Kidney (tissue), 14 donors: ENCODE measurements around the gene EFHD1. TPM values are rescaled to one million over a fixed set of nuclear protein-coding genes. Genes with fewer than 3 reads are reported as not detected.

ENCODE experiments used
- DNase-seq, 5 donors: peaks; one replicate each; pipeline ENCODE4 v3.0.0-alpha.2; 2013 to 2020
- FAIRE-seq: peaks from 2 replicates; lab custom pipeline; 2012; peaks lifted over from hg19 to GRCh38; lab: Jason Lieb, UNC
- H3K27ac ChIP-seq, 2 donors: one replicate each; pipeline ENCODE4 v1.7.0; 2013; ENCODE audit warnings: low read depth in 2 of 2, low read length in 2 of 2, inconsistent platforms in 1 of 2
- H3K27me3 ChIP-seq: one replicate; pipeline ENCODE4 v1.7.1; 2013; ENCODE audit warnings: low read length, inconsistent platforms; ENCODE audit not compliant: control insufficient read depth, insufficient read depth
- H3K36me3 ChIP-seq, 3 donors: one replicate each; pipeline versions ENCODE4 v1.7.0 to v1.7.1; 2013; ENCODE audit warnings: low read length in 3 of 3, control low read depth in 1 of 3, inconsistent platforms in 1 of 3; ENCODE audit not compliant: insufficient read depth in 3 of 3, control insufficient read depth in 2 of 3
- H3K4me1 ChIP-seq, 3 donors: one replicate each; pipeline versions ENCODE4 v1.7.0 to v1.7.1; 2013; ENCODE audit warnings: low read length in 3 of 3, inconsistent platforms in 1 of 3, low read depth in 1 of 3; ENCODE audit not compliant: control insufficient read depth in 2 of 3, insufficient read depth in 2 of 3
- H3K4me3 ChIP-seq, 3 donors: one replicate each; pipeline versions ENCODE4 v1.7.0 to v1.8.1; 2013; ENCODE audit warnings: low read length in 3 of 3, control low read depth in 1 of 3, inconsistent platforms in 1 of 3
- H3K9ac ChIP-seq, 3 donors: one replicate each; pipeline versions ENCODE4 v1.7.0 to v1.7.1; 2013; ENCODE audit warnings: low read length in 3 of 3, control low read depth in 1 of 3, inconsistent platforms in 1 of 3
- H3K9me3 ChIP-seq, 3 donors: one replicate each; pipeline versions ENCODE4 v1.7.0 to v1.7.1; 2013; ENCODE audit warnings: low read length in 3 of 3, control low read depth in 1 of 3, inconsistent platforms in 1 of 3; ENCODE audit not compliant: control insufficient read depth in 2 of 3, insufficient read depth in 1 of 3
- intact Hi-C: fragments of 100-400 bp; cut with DNase I; formaldehyde crosslinking; loops from one replicate; pipeline ENCODE4 v1.11.1; 2022
- polyA plus RNA-seq: library from polyadenylated mRNA; stranded (reverse); fragments of 350-450 nt; fragmentation: Illumina TruSeq; extraction: RNeasy Lipid Tissue Mini Kit (QIAGEN cat#74804); gene quantifications from one replicate; pipeline ENCODE4 v1.2.3, GENCODE V29; 2014; ENCODE audit warnings: low read depth, low replicate concordance; ENCODE audit not compliant: insufficient read depth
- total RNA-seq: library from RNA; stranded (reverse); fragmentation: NEBNext Ultra II Directional; extraction: Animal tissue kit (Norgen Biotek cat#: 25700); gene quantifications from one replicate; pipeline ENCODE4 v1.2.1, GENCODE V29; 2021
- TF ChIP-seq, protein P1 (sequence below): IDR thresholded peaks from 3 replicates; pipeline ENCODE4 v1.5.1; 2012; ENCODE audit warnings: mild to moderate bottlenecking, moderate library complexity, borderline replicate concordance; ENCODE audit not compliant: insufficient read depth; ENCODE audit errors: extremely low read depth
- donor health status: control.
- donor health status: control.
- donor health status: control.
- donor health status: control.
- donor health status: control.
- donor health status: DM: yes; HTN: yes; CAD: no.
- donor health status: Normal renal cell carcinoma (clear cell type).

Gene EFHD1
- total and polyA plus RNA-seq, 2 donors from 2014 or later, result 129 to 280 TPM

DNA sequence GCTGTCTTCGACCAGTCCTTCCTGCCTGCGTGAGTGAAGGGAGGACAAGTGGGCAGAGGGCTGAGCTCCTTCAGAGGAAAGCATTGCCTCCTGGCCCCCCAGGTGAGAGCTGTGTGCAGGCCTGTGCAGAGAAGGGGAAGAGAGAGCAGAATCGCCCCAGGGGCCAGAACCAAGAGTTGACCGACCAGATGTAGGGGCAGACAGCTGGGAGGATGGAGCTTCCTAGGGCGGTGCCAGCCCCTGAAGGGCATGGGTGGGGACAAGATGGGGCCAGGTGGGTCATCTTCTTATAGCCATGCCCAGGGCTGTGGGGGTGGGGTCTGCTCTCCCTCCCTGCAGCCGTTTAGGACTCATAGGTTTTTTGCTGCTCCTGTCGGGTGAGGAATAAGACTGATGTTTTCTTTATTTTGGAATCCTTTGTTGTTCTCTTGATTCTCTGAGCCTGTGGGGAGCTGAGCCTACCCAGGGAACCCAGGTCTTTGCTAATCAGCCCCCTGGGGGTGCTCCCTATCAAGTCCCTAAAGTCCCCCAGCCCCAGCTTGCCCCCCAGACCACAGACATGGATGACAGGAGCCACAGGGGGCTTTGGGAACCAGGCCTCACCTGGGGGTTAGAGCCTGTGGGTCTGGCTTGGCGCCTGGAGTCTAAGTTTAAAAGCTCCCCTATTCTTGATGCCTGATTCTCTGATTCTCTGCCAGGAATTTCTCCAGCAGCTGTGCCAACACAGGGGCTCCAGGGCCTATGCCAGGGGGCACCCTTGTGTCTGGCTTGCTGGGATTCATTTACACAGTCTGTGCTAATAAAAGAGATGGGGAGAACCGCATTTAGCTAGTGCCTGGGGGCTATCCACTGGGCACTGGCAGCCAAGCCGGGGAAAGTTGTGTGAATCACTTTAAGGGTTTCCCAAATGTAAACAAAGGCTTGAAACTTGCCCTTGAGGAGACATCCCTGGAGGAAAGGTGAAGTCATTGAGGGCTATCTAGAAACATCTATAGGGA is 9.3 kb upstream of the EFHD1 start:
- no peak overlapping the region for H3K4me3 ChIP-seq
- intact Hi-C loops, result no loop called here
- FAIRE-seq (no peak), DNase-seq (peak in 1 of 5 donors; percentile 48)
- no peak overlapping the region for H3K27ac ChIP-seq
- TF ChIP-seq, protein P1, sequence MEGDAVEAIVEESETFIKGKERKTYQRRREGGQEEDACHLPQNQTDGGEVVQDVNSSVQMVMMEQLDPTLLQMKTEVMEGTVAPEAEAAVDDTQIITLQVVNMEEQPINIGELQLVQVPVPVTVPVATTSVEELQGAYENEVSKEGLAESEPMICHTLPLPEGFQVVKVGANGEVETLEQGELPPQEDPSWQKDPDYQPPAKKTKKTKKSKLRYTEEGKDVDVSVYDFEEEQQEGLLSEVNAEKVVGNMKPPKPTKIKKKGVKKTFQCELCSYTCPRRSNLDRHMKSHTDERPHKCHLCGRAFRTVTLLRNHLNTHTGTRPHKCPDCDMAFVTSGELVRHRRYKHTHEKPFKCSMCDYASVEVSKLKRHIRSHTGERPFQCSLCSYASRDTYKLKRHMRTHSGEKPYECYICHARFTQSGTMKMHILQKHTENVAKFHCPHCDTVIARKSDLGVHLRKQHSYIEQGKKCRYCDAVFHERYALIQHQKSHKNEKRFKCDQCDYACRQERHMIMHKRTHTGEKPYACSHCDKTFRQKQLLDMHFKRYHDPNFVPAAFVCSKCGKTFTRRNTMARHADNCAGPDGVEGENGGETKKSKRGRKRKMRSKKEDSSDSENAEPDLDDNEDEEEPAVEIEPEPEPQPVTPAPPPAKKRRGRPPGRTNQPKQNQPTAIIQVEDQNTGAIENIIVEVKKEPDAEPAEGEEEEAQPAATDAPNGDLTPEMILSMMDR, result no peak
- no peaks in the 10 kb centered on the region for H3K27me3 ChIP-seq
- no peak overlapping the region for H3K9ac ChIP-seq
- H3K4me1 ChIP-seq, result no peaks in the 10 kb centered on the region
- no peaks in the 10 kb centered on the region for H3K9me3 ChIP-seq
- H3K36me3 ChIP-seq, result no peaks in the 10 kb centered on the region

- H3K27ac ChIP-seq, result no peak overlapping the region
- no peaks in the 10 kb centered on the region for H3K4me1 ChIP-seq
- no peaks in the 10 kb centered on the region for H3K27me3 ChIP-seq
- TF ChIP-seq, protein P1, result no peak
- intact Hi-C loops, result no loop called here
- FAIRE-seq (no peak), DNase-seq (no peak)
- H3K9me3 ChIP-seq, result no peaks in the 10 kb centered on the region
- H3K4me3 ChIP-seq, result no peak overlapping the region
- H3K9ac ChIP-seq, result no peak overlapping the region
- H3K36me3 ChIP-seq, result no peaks in the 10 kb centered on the region
Measured at GRCh38 chr2:232626584-232626983, 6.8 kb upstream of the EFHD1 start.

DNA sequence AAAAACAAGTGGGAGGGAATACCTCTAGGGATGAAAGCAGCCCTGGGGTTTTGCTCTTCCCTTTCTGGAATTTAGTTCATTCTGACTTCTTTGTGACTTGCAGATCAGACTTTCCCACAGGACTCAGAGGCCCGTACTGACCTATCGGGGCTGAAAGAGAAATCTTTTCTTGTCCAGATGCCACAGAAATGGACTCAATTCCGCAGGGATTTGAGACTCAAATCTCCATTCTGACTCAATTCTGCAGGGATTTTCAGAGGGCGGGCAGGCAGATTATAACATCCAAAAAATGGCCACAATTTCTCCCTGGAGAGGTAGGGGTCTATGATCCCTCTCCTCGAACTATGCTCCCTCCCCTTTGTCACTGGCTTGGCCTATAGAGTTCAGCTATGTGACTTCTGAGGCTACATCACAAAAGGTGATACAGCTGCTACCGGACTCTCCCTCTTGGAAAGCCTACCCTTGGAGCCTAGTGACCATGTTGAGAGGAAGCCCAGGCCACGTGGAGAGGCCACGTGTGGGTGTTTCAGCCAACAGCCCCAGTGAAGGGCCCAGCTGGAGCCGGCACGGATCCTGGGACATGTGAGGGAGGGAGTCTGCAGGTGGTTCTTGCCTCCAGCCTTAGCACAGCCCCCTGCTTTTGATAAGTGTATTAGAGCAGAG is 4.8 kb upstream of the EFHD1 start:
- intact Hi-C loops, result no loop called here
- Histone ChIP-seq H3K27me3 (peaks cover 2% of the 10 kb centered on the region), H3K27ac (peak overlapping the region in 1 of 2 donors; percentile 32), H3K9ac (no peak overlapping the region), H3K36me3 (no peaks in the 10 kb centered on the region), H3K4me1 (peaks cover 0 to 3% (median 0%) of the 10 kb centered on the region in 3 donors), H3K4me3 (no peak overlapping the region), H3K9me3 (no peaks in the 10 kb centered on the region)
- no peak for FAIRE-seq
- TF ChIP-seq, protein P1, result no peak
- DNase-seq, result peak in 1 of 5 donors; percentile 18
